Uterus (tissue), 2 donors: Measurements from ENCODE around the gene SLC6A17.
A peak's percentile ranks its signal among the peaks of the same experiment; 100 is the strongest.

Experiments
- POLR2A ChIP-seq, 2 donors: fragments of 450-650 bp; IDR thresholded peaks; one replicate each; pipeline ENCODE4 v1.6.1; 2016; ENCODE audit warnings: antibody characterized with exemption in 2 of 2, mild to moderate bottlenecking in 1 of 2, moderate library complexity in 1 of 2
- TF ChIP-seq, protein P1 (sequence below), 4 experiments: fragments of 200-600 bp in 2 of 4; fragments of 450-650 bp in 2 of 4; sonication (generic) in 2 of 4; IDR thresholded peaks; one replicate each; pipeline ENCODE4 v1.5.1; 2016 to 2019; ENCODE audit warnings: antibody characterized with exemption in 4 of 4, mild to moderate bottlenecking in 2 of 4, moderate library complexity in 1 of 4

DNA sequence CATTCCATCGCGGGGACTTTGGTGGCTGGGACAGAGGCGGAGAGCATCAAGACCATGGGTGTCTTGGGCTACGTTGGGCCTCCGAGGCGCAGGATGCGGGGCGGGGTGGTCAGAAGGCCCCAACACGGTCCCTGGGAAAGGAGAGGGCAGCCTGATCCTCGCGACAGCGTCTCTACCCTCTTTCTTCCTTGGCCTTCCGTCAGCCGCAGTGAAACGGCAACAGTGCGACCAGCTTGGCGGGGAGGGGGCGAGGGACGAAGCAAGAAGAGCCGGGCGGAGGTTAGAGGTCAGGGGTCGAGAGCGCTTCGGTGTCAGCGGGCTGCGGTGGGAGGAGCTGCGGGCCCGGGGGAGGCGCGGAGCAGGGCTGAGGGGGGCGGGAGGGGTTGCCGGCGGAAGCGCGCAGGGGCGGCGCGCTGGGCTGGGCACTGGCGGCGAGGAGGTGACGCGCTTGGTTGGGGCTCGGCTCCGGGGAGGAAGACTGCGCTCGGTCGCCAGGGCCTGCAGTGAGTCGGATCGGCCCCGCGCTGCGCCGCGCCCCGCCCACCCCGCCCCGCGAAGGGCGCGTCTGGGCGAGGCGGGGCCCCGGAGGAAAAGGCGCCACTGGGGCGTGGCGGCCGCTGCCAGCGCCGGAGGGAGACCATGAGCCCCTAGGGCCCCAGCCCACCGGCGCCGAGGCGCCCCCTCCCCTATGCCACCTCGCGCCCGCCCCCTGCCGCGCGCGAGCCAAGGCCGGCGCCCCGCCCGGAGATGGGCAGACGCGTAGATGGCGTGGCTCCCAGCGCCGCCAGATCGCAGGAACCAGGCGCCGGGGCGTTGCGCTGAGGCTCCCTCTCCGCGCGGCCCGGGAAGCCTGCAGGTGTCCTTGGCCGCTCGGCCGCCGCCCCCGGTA lies 59.7 kb downstream of the SLC6A17 start, which contains the start of gene KCNC4:
- TF ChIP-seq, protein P1, sequence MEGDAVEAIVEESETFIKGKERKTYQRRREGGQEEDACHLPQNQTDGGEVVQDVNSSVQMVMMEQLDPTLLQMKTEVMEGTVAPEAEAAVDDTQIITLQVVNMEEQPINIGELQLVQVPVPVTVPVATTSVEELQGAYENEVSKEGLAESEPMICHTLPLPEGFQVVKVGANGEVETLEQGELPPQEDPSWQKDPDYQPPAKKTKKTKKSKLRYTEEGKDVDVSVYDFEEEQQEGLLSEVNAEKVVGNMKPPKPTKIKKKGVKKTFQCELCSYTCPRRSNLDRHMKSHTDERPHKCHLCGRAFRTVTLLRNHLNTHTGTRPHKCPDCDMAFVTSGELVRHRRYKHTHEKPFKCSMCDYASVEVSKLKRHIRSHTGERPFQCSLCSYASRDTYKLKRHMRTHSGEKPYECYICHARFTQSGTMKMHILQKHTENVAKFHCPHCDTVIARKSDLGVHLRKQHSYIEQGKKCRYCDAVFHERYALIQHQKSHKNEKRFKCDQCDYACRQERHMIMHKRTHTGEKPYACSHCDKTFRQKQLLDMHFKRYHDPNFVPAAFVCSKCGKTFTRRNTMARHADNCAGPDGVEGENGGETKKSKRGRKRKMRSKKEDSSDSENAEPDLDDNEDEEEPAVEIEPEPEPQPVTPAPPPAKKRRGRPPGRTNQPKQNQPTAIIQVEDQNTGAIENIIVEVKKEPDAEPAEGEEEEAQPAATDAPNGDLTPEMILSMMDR (IDR thresholded peaks at IDR 0.05): peak in 1 of 4 experiments; percentile 14
- TF ChIP-seq POLR2A (IDR thresholded peaks at IDR 0.05): peak; percentile 41 to 53
